H9 (cell line): Measurements from ENCODE around the gene GINM1. TPM values are rescaled to one million over a fixed set of nuclear protein-coding genes. Genes with fewer than 3 reads are reported as not detected.

Experiments used
- DNase-seq: peaks from one replicate; pipeline ENCODE4 v3.0.0-alpha.2; 2017
- H2AFZ ChIP-seq: one replicate; pipeline ENCODE4 v1.6.1; 2013; ENCODE audit warnings: mild to moderate bottlenecking, low read length, control low read depth, moderate library complexity
- H2AK5ac ChIP-seq: 2 replicates; pipeline ENCODE4 v1.6.1; 2013; ENCODE audit warnings: low read length, control low read depth, mixed read lengths; ENCODE audit not compliant: insufficient read length
- H2BK120ac ChIP-seq: one replicate; pipeline ENCODE4 v1.6.1; 2013; ENCODE audit warnings: low read depth, mild to moderate bottlenecking, low read length, control low read depth, inconsistent platforms; ENCODE audit not compliant: poor library complexity, severe bottlenecking
- H2BK12ac ChIP-seq: 2 replicates; pipeline ENCODE4 v1.6.1; 2013; ENCODE audit warnings: low read length, control low read depth, mixed read lengths, low read depth; ENCODE audit not compliant: insufficient read length
- H2BK15ac ChIP-seq: 2 replicates; pipeline ENCODE4 v1.6.1; 2013; ENCODE audit warnings: low read depth, low read length, control low read depth
- H2BK20ac ChIP-seq: one replicate; pipeline ENCODE4 v1.6.1; 2013; ENCODE audit warnings: low read depth, mild to moderate bottlenecking, low read length, control low read depth, inconsistent platforms; ENCODE audit not compliant: poor library complexity, severe bottlenecking
- H2BK5ac ChIP-seq: 2 replicates; pipeline ENCODE4 v1.6.1; 2013; ENCODE audit warnings: low read length, control low read depth, mixed read lengths; ENCODE audit not compliant: insufficient read length
- H3K14ac ChIP-seq: 2 replicates; pipeline ENCODE4 v1.6.1; 2013; ENCODE audit warnings: low read length, control low read depth; ENCODE audit not compliant: insufficient read depth
- H3K18ac ChIP-seq: 2 replicates; pipeline ENCODE4 v1.6.1; 2013; ENCODE audit warnings: low read depth, mild to moderate bottlenecking, mixed read lengths, low read length, control low read depth; ENCODE audit not compliant: insufficient read length
- H3K23ac ChIP-seq: 2 replicates; pipeline ENCODE4 v1.6.1; 2013; ENCODE audit warnings: low read length, control low read depth, mixed read lengths, low read depth; ENCODE audit not compliant: insufficient read length
- H3K23me2 ChIP-seq: 2 replicates; pipeline ENCODE4 v1.6.1; 2013; ENCODE audit warnings: low read depth, mild to moderate bottlenecking, mixed read lengths, low read length, control low read depth; ENCODE audit not compliant: insufficient read length, poor library complexity, severe bottlenecking
- H3K27ac ChIP-seq: 2 replicates; pipeline ENCODE4 v1.5.1; 2013; ENCODE audit warnings: low read length, control low read depth, mixed read lengths, low read depth; ENCODE audit not compliant: insufficient read length
- H3K27me3 ChIP-seq: 2 replicates; pipeline ENCODE4 v1.6.1; 2013; ENCODE audit warnings: low read length, control low read depth, inconsistent platforms; ENCODE audit not compliant: insufficient read depth
- H3K4ac ChIP-seq: 2 replicates; pipeline ENCODE4 v1.6.1; 2013; ENCODE audit warnings: low read depth, mild to moderate bottlenecking, control low read depth, inconsistent platforms, low read length, moderate library complexity
- H3K4me1 ChIP-seq: 2 replicates; pipeline ENCODE4 v1.6.1; 2013; ENCODE audit warnings: low read length, control low read depth, inconsistent platforms; ENCODE audit not compliant: insufficient read depth
- H3K4me2 ChIP-seq: 2 replicates; pipeline ENCODE4 v1.6.1; 2013; ENCODE audit warnings: low read length, control low read depth, mixed read lengths; ENCODE audit not compliant: insufficient read length, insufficient read depth
- H3K56ac ChIP-seq: 2 replicates; pipeline ENCODE4 v1.6.1; 2013; ENCODE audit warnings: low read depth, mild to moderate bottlenecking, mixed read lengths, low read length, control low read depth; ENCODE audit not compliant: insufficient read length
- H3K79me1 ChIP-seq: 2 replicates; pipeline ENCODE4 v1.6.1; 2013; ENCODE audit warnings: low read depth, mild to moderate bottlenecking, moderate library complexity, low read length, control low read depth, inconsistent platforms; ENCODE audit not compliant: insufficient read depth, poor library complexity, severe bottlenecking
- H3K79me2 ChIP-seq: 2 replicates; pipeline ENCODE4 v1.6.1; 2013; ENCODE audit warnings: low read length, control low read depth, inconsistent platforms; ENCODE audit not compliant: insufficient read depth
- H3K9ac ChIP-seq: 2 replicates; pipeline ENCODE4 v1.6.1; 2013; ENCODE audit warnings: low read length, control low read depth, mixed read lengths; ENCODE audit not compliant: insufficient read length; ENCODE audit errors: extremely low read depth
- H3K9me3 ChIP-seq: one replicate; pipeline ENCODE4 v1.6.1; 2013; ENCODE audit warnings: low read depth, low read length, inconsistent platforms; ENCODE audit not compliant: control insufficient read depth
- H3T11ph ChIP-seq: one replicate; pipeline ENCODE4 v1.6.1; 2013; ENCODE audit warnings: mild to moderate bottlenecking, low read length, control low read depth, inconsistent platforms
- H4K20me1 ChIP-seq: one replicate; pipeline ENCODE4 v1.6.1; 2013; ENCODE audit not compliant: control insufficient read depth, insufficient read length, insufficient read depth
- H4K5ac ChIP-seq: 2 replicates; pipeline ENCODE4 v1.6.1; 2013; ENCODE audit warnings: low read depth, mild to moderate bottlenecking, mixed read lengths, low read length, control low read depth; ENCODE audit not compliant: insufficient read length
- H4K8ac ChIP-seq: replicated peaks from 2 replicates; pipeline ENCODE4 v1.6.1; 2013; ENCODE audit warnings: low read length, control low read depth, mixed read lengths, low read depth; ENCODE audit not compliant: insufficient read length
- H4K91ac ChIP-seq: 2 replicates; pipeline ENCODE4 v1.6.1; 2013; ENCODE audit warnings: low read depth, mild to moderate bottlenecking, moderate library complexity, mixed read lengths, low read length, control low read depth; ENCODE audit not compliant: insufficient read length
- H3K27ac Mint-ChIP-seq, 3 experiments: 2 replicates in 2 of 3; 3 replicates in 1 of 3; pipeline ENCODE4 v1.8.0; 2020 to 2021; ENCODE audit warnings: mixed read lengths in 3 of 3, mild to moderate bottlenecking in 1 of 3, moderate library complexity in 1 of 3
- H3K27me3 Mint-ChIP-seq: 2 replicates; pipeline ENCODE4 v1.8.0; 2021; ENCODE audit warnings: low read depth, mild to moderate bottlenecking, moderate library complexity, mixed read lengths
- H3K36me3 Mint-ChIP-seq, 3 experiments: 2 replicates in 2 of 3; 3 replicates in 1 of 3; pipeline ENCODE4 v1.8.0; 2020 to 2021; ENCODE audit warnings: low read depth in 3 of 3, mixed read lengths in 3 of 3; ENCODE audit not compliant: insufficient read depth in 1 of 3
- H3K4me1 Mint-ChIP-seq, 2 experiments: 2 replicates each; pipeline ENCODE4 v1.8.0; 2020; ENCODE audit warnings: mixed read lengths in 2 of 2
- H3K4me3 Mint-ChIP-seq, 2 experiments: 2 replicates in 1 of 2; 3 replicates in 1 of 2; pipeline ENCODE4 v1.8.0; 2020 to 2021; ENCODE audit warnings: mild to moderate bottlenecking in 2 of 2, mixed read lengths in 2 of 2, moderate library complexity in 1 of 2
- H3K9me3 Mint-ChIP-seq, 2 experiments: 2 replicates in 1 of 2; 3 replicates in 1 of 2; pipeline ENCODE4 v1.8.0; 2020; ENCODE audit warnings: mild to moderate bottlenecking in 2 of 2, mixed read lengths in 2 of 2, moderate library complexity in 1 of 2
- CTCF ChIP-seq: fragments of 200-600 bp; sonication (generic); conservative IDR thresholded peaks from 3 replicates; pipeline ENCODE4 v1.8.0; 2021; ENCODE audit warnings: antibody characterized with exemption, mild to moderate bottlenecking
- WGBS: extraction: QIAGEN DNeasy Blood & Tissue Kit; methylation state at CpG from one replicate; pipeline ENCODE4 v1.1.7; 2013; ENCODE audit warnings: missing lambda C conversion rate, low lambda C conversion rate, mixed read lengths; ENCODE audit not compliant: insufficient read length; ENCODE audit errors: extremely low coverage; 5-methylcytosine and 5-hydroxymethylcytosine counted together
- total RNA-seq: library from RNA; stranded (reverse); gene quantifications from 2 replicates; pipeline ENCODE4 v1.2.1, GENCODE V29; 2021

GINM1 gene
- total RNA-seq, 1 experiment from 2014 or later: 24.5 TPM

DNA sequence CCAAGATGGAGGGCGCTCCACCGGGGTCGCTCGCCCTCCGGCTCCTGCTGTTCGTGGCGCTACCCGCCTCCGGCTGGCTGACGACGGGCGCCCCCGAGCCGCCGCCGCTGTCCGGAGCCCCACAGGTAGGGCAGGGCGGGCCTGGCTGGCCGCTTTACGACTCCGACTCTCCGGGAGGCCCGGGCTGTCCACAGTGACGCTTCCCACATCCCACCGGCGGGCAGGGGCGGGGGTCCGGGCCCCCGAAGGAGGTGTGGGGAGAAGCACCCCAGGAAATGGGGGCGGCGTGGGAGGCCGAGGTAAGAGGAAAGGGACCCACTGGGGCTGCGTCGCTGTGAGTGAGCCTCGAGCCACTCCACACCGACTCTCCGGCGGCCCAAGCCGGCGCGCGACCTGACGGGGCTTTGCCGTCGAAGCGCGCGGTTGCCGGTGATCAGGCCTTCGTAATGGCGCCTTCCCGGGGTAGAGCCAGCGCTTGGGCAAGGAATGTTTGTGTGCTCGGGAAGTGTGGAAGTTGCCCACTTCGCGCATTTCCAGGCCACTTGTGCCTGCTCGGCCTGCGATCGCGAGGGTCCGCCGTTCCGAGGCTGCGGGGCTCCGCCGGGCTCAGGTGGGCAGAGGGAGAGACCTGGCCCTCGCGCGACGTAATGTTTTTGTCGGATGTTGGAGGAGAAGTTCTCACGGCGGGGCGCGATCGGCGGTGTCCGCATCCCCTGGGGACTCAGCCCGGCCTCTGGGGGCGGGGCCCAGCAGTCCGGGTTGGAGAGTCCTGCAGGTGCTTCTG, 427 bp downstream of the GINM1 start:
- H4K20me1 ChIP-seq: no peaks in the 10 kb centered on the region
- peaks cover 4% of the 10 kb centered on the region for H3K23me2 ChIP-seq
- peaks cover 0 to 1% (median 0%) of the 10 kb centered on the region in 3 experiments; a peak in 2 of 7 replicates for H3K36me3 Mint-ChIP-seq
- no peak overlapping the region for H3K23ac ChIP-seq
- H3K79me1 ChIP-seq: peaks cover 2% of the 10 kb centered on the region
- no peaks in the 10 kb centered on the region for H3K9me3 ChIP-seq
- H3K27me3 Mint-ChIP-seq: peaks cover 4% of the 10 kb centered on the region
- H2AFZ ChIP-seq: no peak overlapping the region
- no peak overlapping the region for H2BK12ac ChIP-seq
- no peak overlapping the region for H3T11ph ChIP-seq
- H3K27ac Mint-ChIP-seq: peak overlapping the region in 2 of 3 experiments; percentile 52 to 97; a peak in 4 of 7 replicates
- H3K56ac ChIP-seq: no peak overlapping the region
- H3K18ac ChIP-seq: peak overlapping the region; percentile 95
- H3K9me3 Mint-ChIP-seq: no peaks in the 10 kb centered on the region
- peak overlapping the region; percentile 95 for H3K9ac ChIP-seq
- peak overlapping the region; percentile 40 for H4K91ac ChIP-seq
- H2BK15ac ChIP-seq: no peak overlapping the region
- H3K14ac ChIP-seq: peak overlapping the region; percentile 92
- H2BK20ac ChIP-seq: no peak overlapping the region
- H3K4me1 ChIP-seq: no peaks in the 10 kb centered on the region
- H3K27me3 ChIP-seq: no peaks in the 10 kb centered on the region
- no peak overlapping the region for H2BK5ac ChIP-seq
- no CpG with 5 or more reads among the region's 81 CpGs for WGBS
- no peak overlapping the region for H2BK120ac ChIP-seq
- peak overlapping the region; percentile 7 for H4K8ac ChIP-seq
- no peak overlapping the region for H3K27ac ChIP-seq
- DNase-seq: peak; percentile 67
- H4K5ac ChIP-seq: peak overlapping the region; percentile 44
- no peak overlapping the region for H3K4ac ChIP-seq
- peaks cover 11 to 13% of the 10 kb centered on the region in 2 experiments for H3K4me1 Mint-ChIP-seq
- no peak overlapping the region for H2AK5ac ChIP-seq
- no peak for TF ChIP-seq CTCF
- peaks cover 11% of the 10 kb centered on the region; the same call in 1 of the 2 replicates for H3K79me2 ChIP-seq
- H3K4me2 ChIP-seq: peak overlapping the region; percentile 89
- peak overlapping the region; percentile 90 to 91 for H3K4me3 Mint-ChIP-seq
